Mesothelial cell of epicardium (in vitro differentiated cells): ENCODE results near the gene FOXA3. TPM values are rescaled to one million over a fixed set of nuclear protein-coding genes. Genes with fewer than 3 reads are reported as not detected.

ENCODE experiments used
- DNase-seq, 2 experiments: peaks; one replicate each; pipeline ENCODE4 v3.0.0; 2021; ENCODE audit warnings: low spot score in 2 of 2; ENCODE audit not compliant: unreplicated experiment in 2 of 2
- H3K27ac Mint-ChIP-seq: 2 replicates; pipeline ENCODE4 v1.8.0; 2021; ENCODE audit warnings: mixed read lengths
- H3K27me3 Mint-ChIP-seq: 2 replicates; pipeline ENCODE4 v1.8.0; 2021; ENCODE audit warnings: low read depth, mixed read lengths
- H3K36me3 Mint-ChIP-seq: 2 replicates; pipeline ENCODE4 v1.8.0; 2021; ENCODE audit warnings: mixed read lengths
- H3K4me1 Mint-ChIP-seq: 2 replicates; pipeline ENCODE4 v1.8.0; 2021; ENCODE audit warnings: mixed read lengths
- H3K4me3 Mint-ChIP-seq: 2 replicates; pipeline ENCODE4 v1.8.0; 2021; ENCODE audit warnings: mild to moderate bottlenecking, moderate library complexity, mixed read lengths
- H3K9me3 Mint-ChIP-seq: 2 replicates; pipeline ENCODE4 v1.8.0; 2021; ENCODE audit warnings: mixed read lengths
- total RNA-seq: library from RNA; stranded (reverse); gene quantifications from 3 replicates; pipeline ENCODE4 v1.2.1, GENCODE V29; 2021
- TF ChIP-seq, protein P1 (sequence below): fragments of 200-600 bp; sonication (generic); IDR thresholded peaks from one replicate; pipeline ENCODE4 v1.5.0; 2021; ENCODE audit warnings: antibody characterized with exemption; ENCODE audit not compliant: unreplicated experiment

The FOXA3 gene
- total RNA-seq, 1 donor from 2014 or later = not detected

GRCh38 chr19:45817010-45817724, 47.0 kb upstream of the FOXA3 start:
- Mint-ChIP-seq H3K4me1 (peaks cover 6% of the 10 kb centered on the region), H3K36me3 (peaks cover 12% of the 10 kb centered on the region), H3K27me3 (no peaks in the 10 kb centered on the region), H3K27ac (peak overlapping the region; percentile 67), H3K4me3 (peak overlapping the region; percentile 59), H3K9me3 (no peaks in the 10 kb centered on the region)
- peak; percentile 93 to 99 for DNase-seq
- TF ChIP-seq, protein P1, sequence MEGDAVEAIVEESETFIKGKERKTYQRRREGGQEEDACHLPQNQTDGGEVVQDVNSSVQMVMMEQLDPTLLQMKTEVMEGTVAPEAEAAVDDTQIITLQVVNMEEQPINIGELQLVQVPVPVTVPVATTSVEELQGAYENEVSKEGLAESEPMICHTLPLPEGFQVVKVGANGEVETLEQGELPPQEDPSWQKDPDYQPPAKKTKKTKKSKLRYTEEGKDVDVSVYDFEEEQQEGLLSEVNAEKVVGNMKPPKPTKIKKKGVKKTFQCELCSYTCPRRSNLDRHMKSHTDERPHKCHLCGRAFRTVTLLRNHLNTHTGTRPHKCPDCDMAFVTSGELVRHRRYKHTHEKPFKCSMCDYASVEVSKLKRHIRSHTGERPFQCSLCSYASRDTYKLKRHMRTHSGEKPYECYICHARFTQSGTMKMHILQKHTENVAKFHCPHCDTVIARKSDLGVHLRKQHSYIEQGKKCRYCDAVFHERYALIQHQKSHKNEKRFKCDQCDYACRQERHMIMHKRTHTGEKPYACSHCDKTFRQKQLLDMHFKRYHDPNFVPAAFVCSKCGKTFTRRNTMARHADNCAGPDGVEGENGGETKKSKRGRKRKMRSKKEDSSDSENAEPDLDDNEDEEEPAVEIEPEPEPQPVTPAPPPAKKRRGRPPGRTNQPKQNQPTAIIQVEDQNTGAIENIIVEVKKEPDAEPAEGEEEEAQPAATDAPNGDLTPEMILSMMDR = peak; percentile 98

DNA sequence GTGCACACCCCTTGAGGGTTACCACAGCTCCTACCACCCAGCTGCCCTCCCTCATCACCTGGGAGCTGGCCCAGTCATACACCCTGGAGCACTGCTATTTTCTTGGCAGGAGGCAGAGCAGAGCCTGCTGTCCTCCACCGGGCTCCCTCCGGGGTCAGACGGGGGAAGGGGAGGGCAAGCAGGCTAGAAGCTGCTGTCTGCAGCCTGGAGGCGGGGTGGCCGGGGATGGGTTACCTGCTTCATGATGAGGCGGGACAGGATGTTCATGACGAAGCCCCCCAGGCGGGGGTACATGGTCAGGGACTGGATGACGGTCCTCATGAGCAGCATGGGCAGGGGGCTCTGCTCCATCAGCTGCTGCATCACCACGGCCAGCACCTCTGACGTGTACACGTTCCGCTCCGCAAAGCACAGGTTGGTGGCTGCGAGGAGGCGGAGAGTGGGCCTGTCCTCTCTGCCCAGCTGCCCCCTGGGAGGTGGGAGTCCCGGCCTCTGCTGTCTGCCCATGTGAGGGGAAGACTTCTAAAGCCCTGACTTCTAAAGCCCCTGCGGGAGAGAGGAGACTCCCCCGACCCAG, 46.3 kb upstream of the FOXA3 start:
- TF ChIP-seq, protein P1 = no peak
- H3K36me3 Mint-ChIP-seq = peaks cover 12% of the 10 kb centered on the region
- DNase-seq = no peak
- H3K4me1 Mint-ChIP-seq = peaks cover 6% of the 10 kb centered on the region
- H3K4me3 Mint-ChIP-seq = no peak overlapping the region
- H3K27me3 Mint-ChIP-seq = no peaks in the 10 kb centered on the region
- H3K9me3 Mint-ChIP-seq = no peaks in the 10 kb centered on the region
- H3K27ac Mint-ChIP-seq = no peak overlapping the region

GRCh38 chr19:45819769-45820168, 44.4 kb upstream of the FOXA3 start:
- TF ChIP-seq, protein P1 = no peak
- no peak overlapping the region for H3K4me3 Mint-ChIP-seq
- H3K4me1 Mint-ChIP-seq = peaks cover 6% of the 10 kb centered on the region
- no peak overlapping the region for H3K27ac Mint-ChIP-seq
- H3K27me3 Mint-ChIP-seq = no peaks in the 10 kb centered on the region
- DNase-seq = no peak
- no peaks in the 10 kb centered on the region for H3K9me3 Mint-ChIP-seq
- peaks cover 12% of the 10 kb centered on the region for H3K36me3 Mint-ChIP-seq

- no peak for DNase-seq
- TF ChIP-seq, protein P1 = no peak
- no peaks in the 10 kb centered on the region for H3K9me3 Mint-ChIP-seq
- peaks cover 6% of the 10 kb centered on the region for H3K4me1 Mint-ChIP-seq
- peaks cover 12% of the 10 kb centered on the region for H3K36me3 Mint-ChIP-seq
- H3K27me3 Mint-ChIP-seq = no peaks in the 10 kb centered on the region
- H3K4me3 Mint-ChIP-seq = no peak overlapping the region
- no peak overlapping the region for H3K27ac Mint-ChIP-seq
These were observed 43.6 kb upstream of the FOXA3 start for GRCh38 chr19:45820413-45821102.

GRCh38 chr19:45821103-45821521, 43.0 kb upstream of the FOXA3 start:
- DNase-seq = no peak
- TF ChIP-seq, protein P1 = no peak
- H3K36me3 Mint-ChIP-seq = peaks cover 12% of the 10 kb centered on the region
- no peak overlapping the region for H3K4me3 Mint-ChIP-seq
- no peak overlapping the region for H3K27ac Mint-ChIP-seq
- no peaks in the 10 kb centered on the region for H3K9me3 Mint-ChIP-seq
- H3K4me1 Mint-ChIP-seq = peaks cover 5% of the 10 kb centered on the region
- no peaks in the 10 kb centered on the region for H3K27me3 Mint-ChIP-seq
